ENCODE results near the gene LRP1-AS.
A peak's percentile ranks its signal among the peaks of the same experiment; 100 is the strongest.

LRP1-AS gene

GRCh38 chr12:57179331-57180086 is 32.1 kb upstream of the LRP1-AS start:
- no peak for DNase-seq

- no peak for DNase-seq
Measured at GRCh38 chr12:57178213-57178612, 30.8 kb upstream of the LRP1-AS start.

- no peak for DNase-seq
Measured at GRCh38 chr12:57177354-57177753, 29.9 kb upstream of the LRP1-AS start.

GRCh38 chr12:57176846-57177245 is 29.4 kb upstream of the LRP1-AS start:
- DNase-seq = no peak

- DNase-seq = no peak
Measured at GRCh38 chr12:57176139-57176477, 28.7 kb upstream of the LRP1-AS start.

GRCh38 chr12:57175428-57176138 is 28.2 kb upstream of the LRP1-AS start:
- peak; percentile 44 to 78 for DNase-seq

- no peak for DNase-seq
Measured at GRCh38 chr12:57173683-57174082, 26.3 kb upstream of the LRP1-AS start.

GRCh38 chr12:57173089-57173488 is 25.7 kb upstream of the LRP1-AS start:
- no peak for DNase-seq

- DNase-seq = no peak
Measured at GRCh38 chr12:57171668-57172067, 24.2 kb upstream of the LRP1-AS start.

GRCh38 chr12:57170927-57171326 is 23.5 kb upstream of the LRP1-AS start:
- DNase-seq = no peak

- DNase-seq = no peak
Measured at GRCh38 chr12:57170408-57170807, 23.0 kb upstream of the LRP1-AS start.

GRCh38 chr12:57169969-57170368 is 22.6 kb upstream of the LRP1-AS start:
- DNase-seq = no peak

GRCh38 chr12:57169046-57169795 is 21.8 kb upstream of the LRP1-AS start:
- no peak for DNase-seq

- DNase-seq = no peak
Measured at GRCh38 chr12:57168058-57168457, 20.6 kb upstream of the LRP1-AS start.

- no peak for DNase-seq
Measured at GRCh38 chr12:57166971-57167371, 19.6 kb upstream of the LRP1-AS start.

- DNase-seq = no peak
Measured at GRCh38 chr12:57165741-57166140, 18.3 kb upstream of the LRP1-AS start.

- DNase-seq = no peak
Measured at GRCh38 chr12:57164966-57165625, 17.7 kb upstream of the LRP1-AS start.

GRCh38 chr12:57164454-57164853 is 17.0 kb upstream of the LRP1-AS start:
- no peak for DNase-seq

- no peak for DNase-seq
Measured at GRCh38 chr12:57162553-57163125, 15.2 kb upstream of the LRP1-AS start.

GRCh38 chr12:57161491-57161890 is 14.1 kb upstream of the LRP1-AS start:
- DNase-seq = no peak

- no peak for DNase-seq
Measured at GRCh38 chr12:57160741-57161140, 13.3 kb upstream of the LRP1-AS start.

GRCh38 chr12:57160040-57160439 is 12.6 kb upstream of the LRP1-AS start:
- DNase-seq = no peak

GRCh38 chr12:57159311-57159710 is 11.9 kb upstream of the LRP1-AS start:
- DNase-seq = no peak

Data from NCI-H1930 (cell line).